ENCODE data around the gene ELOVL3. TPM values are rescaled to one million over a fixed set of nuclear protein-coding genes. Genes with fewer than 3 reads are reported as not detected.

ELOVL3 gene
- total RNA-seq, 1 donor from 2014 or later = not detected

- H3K27me3 Mint-ChIP-seq = no peaks in the 10 kb centered on the region
- H3K4me1 Mint-ChIP-seq (ENCODE audit: low read depth) = peaks cover 6% of the 10 kb centered on the region
- H3K27ac Mint-ChIP-seq = no peak overlapping the region
- no peak overlapping the region for H3K4me3 Mint-ChIP-seq (ENCODE audit: low read depth)
- TF ChIP-seq CTCF (IDR thresholded peaks at IDR 0.05; ENCODE audit: unreplicated experiment) = no peak
- no peak for DNase-seq (ENCODE audit: low spot score, unreplicated experiment)
- no peaks in the 10 kb centered on the region for H3K9me3 Mint-ChIP-seq (ENCODE audit: low read depth)
- peaks cover 6% of the 10 kb centered on the region for H3K36me3 Mint-ChIP-seq (ENCODE audit: insufficient read depth)
Observed at GRCh38 chr10:102268375-102268888, 42.3 kb downstream of the ELOVL3 start.

DNA sequence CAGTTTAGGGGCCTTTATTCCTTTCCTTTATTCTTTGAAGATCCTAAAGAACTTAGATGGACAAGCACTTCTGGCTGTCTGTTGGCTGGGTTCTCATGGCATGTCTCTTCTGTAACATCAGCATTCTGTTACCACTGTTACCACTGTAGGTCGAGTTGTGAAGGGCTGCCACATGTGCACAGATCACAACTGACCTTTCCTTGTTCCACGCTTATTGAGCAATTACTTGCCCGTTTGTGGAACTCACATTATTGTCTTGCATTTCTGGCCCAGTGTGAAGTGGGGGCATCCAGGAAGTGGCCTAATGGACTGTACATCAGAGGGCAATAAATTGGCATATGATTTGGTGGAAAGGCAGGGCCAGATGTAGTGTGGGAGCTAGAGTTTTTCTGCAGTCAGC, 42.9 kb downstream of the ELOVL3 start:
- Mint-ChIP-seq H3K4me3 (ENCODE audit: low read depth) (no peak overlapping the region), H3K27me3 (no peaks in the 10 kb centered on the region), H3K9me3 (ENCODE audit: low read depth) (no peaks in the 10 kb centered on the region), H3K36me3 (ENCODE audit: insufficient read depth) (peaks cover 7% of the 10 kb centered on the region), H3K27ac (no peak overlapping the region), H3K4me1 (ENCODE audit: low read depth) (peaks cover 6% of the 10 kb centered on the region)
- no peak for DNase-seq (ENCODE audit: low spot score, unreplicated experiment)
- TF ChIP-seq CTCF (IDR thresholded peaks at IDR 0.05; ENCODE audit: unreplicated experiment) = no peak

DNA sequence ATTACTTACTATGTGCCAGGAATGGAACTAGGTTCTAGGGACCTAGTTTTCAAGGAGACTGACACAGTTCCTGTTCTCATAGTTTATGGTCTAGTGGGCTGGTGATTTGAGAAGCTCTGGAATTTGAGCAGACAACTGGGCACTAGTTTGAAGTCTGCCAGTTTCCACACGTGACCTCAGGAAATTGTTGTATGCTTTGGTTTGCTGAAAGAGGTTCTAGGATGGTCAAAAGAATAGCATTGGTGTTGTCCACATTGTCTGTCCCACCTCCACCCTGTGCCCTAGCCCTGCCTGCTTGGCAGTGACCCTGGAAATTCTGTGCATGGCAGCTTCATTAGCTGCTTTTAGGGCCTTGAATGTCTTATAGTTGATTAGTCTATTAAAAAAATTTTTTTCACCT, 48.0 kb downstream of the ELOVL3 start:
- no peak for DNase-seq (ENCODE audit: low spot score, unreplicated experiment)
- Mint-ChIP-seq H3K27ac (no peak overlapping the region), H3K27me3 (no peaks in the 10 kb centered on the region), H3K9me3 (ENCODE audit: low read depth) (no peaks in the 10 kb centered on the region), H3K4me3 (ENCODE audit: low read depth) (no peak overlapping the region), H3K4me1 (ENCODE audit: low read depth) (no peaks in the 10 kb centered on the region), H3K36me3 (ENCODE audit: insufficient read depth) (peaks cover 7% of the 10 kb centered on the region)
- no peak for TF ChIP-seq CTCF (IDR thresholded peaks at IDR 0.05; ENCODE audit: unreplicated experiment)

DNA sequence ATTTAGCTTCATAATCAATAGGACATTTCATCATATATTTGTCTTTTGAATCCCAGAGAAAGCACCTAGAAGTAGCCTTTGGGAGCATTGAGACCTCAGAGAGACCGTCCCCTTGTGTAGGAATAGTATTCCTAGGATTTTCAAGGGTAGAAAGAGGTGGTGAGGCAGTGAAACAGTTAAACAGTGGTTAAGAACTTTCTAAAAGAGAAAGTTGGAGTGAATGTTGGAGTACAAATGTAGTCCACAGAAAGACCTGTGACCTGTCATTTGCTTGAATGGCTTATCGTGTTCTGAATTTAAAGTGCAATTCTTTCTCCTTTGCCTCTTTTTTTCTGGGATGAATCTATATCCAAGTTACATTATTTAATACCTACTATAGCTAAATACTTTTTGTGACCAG, 49.2 kb downstream of the ELOVL3 start:
- no peak for TF ChIP-seq CTCF (IDR thresholded peaks at IDR 0.05; ENCODE audit: unreplicated experiment)
- Mint-ChIP-seq H3K27me3 (no peaks in the 10 kb centered on the region), H3K4me1 (ENCODE audit: low read depth) (peaks cover 4% of the 10 kb centered on the region), H3K4me3 (ENCODE audit: low read depth) (no peak overlapping the region), H3K27ac (no peak overlapping the region), H3K36me3 (ENCODE audit: insufficient read depth) (peaks cover 5% of the 10 kb centered on the region), H3K9me3 (ENCODE audit: low read depth) (no peaks in the 10 kb centered on the region)
- DNase-seq (ENCODE audit: low spot score, unreplicated experiment) = no peak

- Mint-ChIP-seq H3K4me1 (ENCODE audit: low read depth) (peaks cover 12% of the 10 kb centered on the region), H3K9me3 (ENCODE audit: low read depth) (no peaks in the 10 kb centered on the region), H3K36me3 (ENCODE audit: insufficient read depth) (no peaks in the 10 kb centered on the region), H3K27ac (no peak overlapping the region), H3K4me3 (ENCODE audit: low read depth) (no peak overlapping the region), H3K27me3 (no peaks in the 10 kb centered on the region)
- TF ChIP-seq CTCF (IDR thresholded peaks at IDR 0.05; ENCODE audit: unreplicated experiment) = no peak
- no peak for DNase-seq (ENCODE audit: low spot score, unreplicated experiment)
Observed at GRCh38 chr10:102279104-102279503, 53.0 kb downstream of the ELOVL3 start.

Other genes with a start within 250 kb of the ELOVL3 start
- gene ARMH3, start 170.1 kb upstream of the ELOVL3 start, total RNA-seq = 27.1 and 34.4 TPM in 2 replicates
- gene HPS6, start 160.9 kb upstream of the ELOVL3 start, total RNA-seq = 15.6 and 17.2 TPM in 2 replicates
- gene LDB1, start 105.9 kb upstream of the ELOVL3 start, total RNA-seq = 99.5 and 107 TPM in 2 replicates
- 40.1 and 41.9 TPM in 2 replicates for gene PPRC1, start 93.3 kb upstream of the ELOVL3 start, total RNA-seq
- 64.7 and 68.9 TPM in 2 replicates for gene NOLC1, start 73.9 kb upstream of the ELOVL3 start, total RNA-seq
- gene PITX3, start 15.2 kb downstream of the ELOVL3 start, total RNA-seq = not detected in 2 replicates
- gene GBF1, start 19.2 kb downstream of the ELOVL3 start, total RNA-seq = 52.3 and 54.6 TPM in 2 replicates
- gene NFKB2, start 169.4 kb downstream of the ELOVL3 start, total RNA-seq = 21.6 and 23.1 TPM in 2 replicates
- gene PSD, start 192.5 kb downstream of the ELOVL3 start, total RNA-seq = 8.9 and 10.7 TPM in 2 replicates
- 14.0 and 14.9 TPM in 2 replicates for gene FBXL15, start 194.5 kb downstream of the ELOVL3 start, total RNA-seq
- 69.9 and 70.5 TPM in 2 replicates for gene CUEDC2, start 206.3 kb downstream of the ELOVL3 start, total RNA-seq
- 0.73 and 0.77 TPM in 2 replicates for gene C10orf95, start 225.2 kb downstream of the ELOVL3 start, total RNA-seq